Karpas-422 (cell line): ENCODE results near the gene PLB1. TPM values are rescaled to one million over a fixed set of nuclear protein-coding genes. Genes with fewer than 3 reads are reported as not detected.

Experiments
- DNase-seq: peaks from one replicate; pipeline ENCODE4 v3.0.0-alpha.2; 2015
- H2AFZ ChIP-seq: fragments of 200-600 bp; sonication (generic); 2 replicates; pipeline ENCODE4 v1.6.1; 2014; ENCODE audit warnings: antibody characterized with exemption, low read length, mixed read lengths
- H3K27ac ChIP-seq: fragments of 200-600 bp; sonication (generic); 2 replicates; pipeline ENCODE4 v1.5.1; 2014; ENCODE audit warnings: mild to moderate bottlenecking, low read length, moderate library complexity
- H3K27me3 ChIP-seq: fragments of 200-600 bp; sonication (generic); 2 replicates; pipeline ENCODE4 v1.6.1; 2014; ENCODE audit warnings: low read length, mixed read lengths
- H3K36me3 ChIP-seq: fragments of 200-600 bp; sonication (generic); 2 replicates; pipeline ENCODE4 v1.6.1; 2014; ENCODE audit warnings: low read length, mixed read lengths; ENCODE audit not compliant: insufficient read depth
- H3K4me1 ChIP-seq: fragments of 200-600 bp; sonication (generic); 2 replicates; pipeline ENCODE4 v1.6.1; 2014; ENCODE audit warnings: mild to moderate bottlenecking, low read length, mixed read lengths
- H3K4me2 ChIP-seq: fragments of 200-600 bp; sonication (generic); 2 replicates; pipeline ENCODE4 v1.6.1; 2014; ENCODE audit warnings: low read length, low read depth, mild to moderate bottlenecking; ENCODE audit not compliant: poor library complexity, severe bottlenecking
- H3K4me3 ChIP-seq: fragments of 200-600 bp; sonication (generic); 2 replicates; pipeline ENCODE4 v1.5.1; 2014; ENCODE audit warnings: mild to moderate bottlenecking, antibody characterized with exemption, low read length, mixed read lengths
- H3K79me2 ChIP-seq: fragments of 200-600 bp; sonication (generic); 2 replicates; pipeline ENCODE4 v1.6.1; 2014; ENCODE audit warnings: mild to moderate bottlenecking, low read length, mixed read lengths
- H3K9ac ChIP-seq: fragments of 200-600 bp; sonication (generic); 2 replicates; pipeline ENCODE4 v1.6.0; 2014; ENCODE audit warnings: low read length
- H3K9me2 ChIP-seq: fragments of 200-600 bp; sonication (generic), shearing (Covaris generic); replicated peaks from 2 replicates; pipeline ENCODE4 v1.6.0; 2014; ENCODE audit warnings: mild to moderate bottlenecking, low read length, moderate library complexity; ENCODE audit not compliant: insufficient read depth
- H3K9me3 ChIP-seq: fragments of 300-700, 200-600 bp; sonication (generic); 2 replicates; pipeline ENCODE4 v1.6.1; 2014; ENCODE audit warnings: low read length, mixed read lengths
- H4K20me1 ChIP-seq: fragments of 200-600 bp; sonication (generic); 2 replicates; pipeline ENCODE4 v1.6.1; 2014; ENCODE audit warnings: mild to moderate bottlenecking, antibody characterized with exemption, low read length, low read depth; ENCODE audit not compliant: insufficient read depth
- total RNA-seq: library from RNA; depleted of rRNA; stranded (reverse); fragments of >200 nt; shearing (Covaris generic); gene quantifications from 2 replicates; pipeline ENCODE4 v1.2.3, GENCODE V29; 2014; ENCODE audit warnings: low replicate concordance

PLB1 gene
- total RNA-seq, 1 experiment from 2014 or later = not detected

DNA sequence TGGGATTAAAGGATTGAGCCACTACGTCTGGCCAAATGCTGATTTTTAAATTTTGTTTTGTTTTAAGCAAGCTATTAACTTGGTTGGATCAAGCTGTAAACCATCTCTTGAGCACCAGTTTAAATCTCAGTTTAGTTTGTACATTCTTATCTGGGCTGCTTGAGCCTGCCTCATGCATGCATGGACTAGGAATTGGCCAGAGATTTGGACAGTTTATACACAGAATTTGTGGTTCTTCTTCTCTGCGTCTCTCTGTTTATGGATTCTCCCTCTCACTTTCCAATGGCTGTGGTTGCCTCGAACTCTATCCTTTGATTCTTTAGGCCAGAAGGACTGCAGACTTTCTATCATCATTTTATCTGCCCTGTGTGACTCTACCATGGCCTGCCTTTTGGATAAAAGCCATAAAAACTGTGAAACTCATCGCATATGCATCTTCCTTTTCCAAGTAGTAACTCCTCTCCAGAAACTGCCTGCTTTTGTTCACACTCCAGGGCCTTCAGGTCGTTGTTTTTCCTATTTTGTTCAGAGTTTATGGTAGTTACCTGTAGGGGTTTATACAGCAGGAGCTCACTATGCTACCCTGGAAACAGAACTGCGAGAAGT, 32.5 kb upstream of the PLB1 start:
- Histone ChIP-seq H3K79me2 (no peaks in the 10 kb centered on the region), H4K20me1 (no peaks in the 10 kb centered on the region), H3K27me3 (no peaks in the 10 kb centered on the region), H2AFZ (no peak overlapping the region), H3K36me3 (no peaks in the 10 kb centered on the region), H3K27ac (no peak overlapping the region), H3K4me1 (no peaks in the 10 kb centered on the region), H3K9me3 (no peaks in the 10 kb centered on the region), H3K4me3 (no peak overlapping the region), H3K9ac (no peak overlapping the region), H3K4me2 (no peak overlapping the region), H3K9me2 (no peaks in the 10 kb centered on the region)
- DNase-seq = no peak

DNA sequence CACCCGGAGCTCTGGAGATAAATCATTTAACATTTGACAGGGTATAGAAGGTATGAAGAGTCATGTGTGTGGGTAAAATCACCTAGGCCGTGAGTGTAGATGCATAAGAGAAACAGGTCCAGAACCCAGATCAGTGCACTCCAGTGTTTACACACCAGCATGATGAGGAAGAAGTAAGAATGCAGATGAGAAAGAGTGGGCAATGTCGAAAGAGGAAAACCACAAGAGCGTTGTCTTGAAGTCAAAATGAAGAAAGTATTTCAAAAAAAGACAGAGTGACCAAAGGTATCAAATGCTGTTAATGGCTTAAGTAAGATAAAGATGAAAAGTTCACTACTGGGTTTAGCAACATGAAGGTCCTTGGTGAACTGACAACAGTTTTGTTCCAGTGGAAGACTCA, 32.0 kb upstream of the PLB1 start:
- Histone ChIP-seq H3K9me3 (no peaks in the 10 kb centered on the region), H3K9ac (no peak overlapping the region), H4K20me1 (no peaks in the 10 kb centered on the region), H2AFZ (no peak overlapping the region), H3K27me3 (no peaks in the 10 kb centered on the region), H3K27ac (no peak overlapping the region), H3K4me2 (no peak overlapping the region), H3K36me3 (no peaks in the 10 kb centered on the region), H3K4me1 (no peaks in the 10 kb centered on the region), H3K4me3 (no peak overlapping the region), H3K9me2 (no peaks in the 10 kb centered on the region), H3K79me2 (no peaks in the 10 kb centered on the region)
- no peak for DNase-seq

DNA sequence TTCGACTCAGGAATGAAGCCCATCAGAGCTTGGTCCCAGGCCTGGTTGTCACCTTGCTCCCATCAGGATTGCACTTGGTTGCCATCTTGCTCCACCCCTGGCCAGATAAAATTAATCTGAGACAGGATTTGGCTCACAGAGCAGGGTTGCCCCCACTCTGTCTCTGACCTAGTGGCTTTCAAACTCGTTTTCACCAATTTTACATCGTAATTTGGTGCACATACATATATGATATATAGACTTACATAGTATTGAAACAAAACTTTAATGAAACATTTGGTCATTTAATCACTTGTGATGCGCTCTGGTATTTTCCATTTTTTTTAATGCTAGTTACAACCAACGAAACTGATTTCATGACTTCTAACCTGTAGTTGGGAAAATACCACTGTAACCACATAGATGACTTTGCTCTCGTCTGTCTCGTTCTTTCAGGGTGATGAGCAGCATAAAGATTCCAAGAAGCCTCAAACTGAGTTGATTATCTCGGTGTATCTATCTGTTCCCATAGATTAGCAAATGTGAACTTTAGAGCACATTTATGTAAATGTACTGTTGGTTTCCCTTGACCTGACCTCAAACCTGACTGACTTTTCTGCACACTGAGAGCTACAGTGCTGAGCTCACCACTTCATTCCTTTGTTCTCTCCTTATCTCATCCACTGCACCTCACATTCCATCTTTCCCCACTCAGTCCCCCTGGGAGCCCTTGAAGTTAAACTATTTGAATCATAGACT, 30.5 kb upstream of the PLB1 start:
- no peak for DNase-seq

DNA sequence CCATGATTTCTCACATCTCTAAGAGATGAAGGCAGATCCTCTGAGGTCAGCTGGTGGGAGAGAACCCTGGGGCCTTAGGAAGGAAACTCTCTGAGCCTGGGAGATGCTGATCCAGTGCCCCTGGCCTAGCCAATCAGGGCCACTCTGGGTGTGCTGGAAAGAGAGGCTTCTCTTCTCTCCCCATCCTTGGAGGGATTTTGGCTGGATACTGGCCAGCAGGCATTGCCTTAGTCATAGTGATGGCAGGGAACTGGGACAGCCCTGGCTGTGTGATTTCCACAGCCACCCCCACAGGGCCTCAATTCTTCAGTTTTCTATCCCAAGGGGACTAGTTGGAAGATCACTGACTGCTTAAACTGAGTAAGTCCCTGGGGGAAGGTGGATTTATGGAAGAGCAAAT, 26.6 kb upstream of the PLB1 start:
- Histone ChIP-seq H3K4me1 (no peaks in the 10 kb centered on the region), H3K4me2 (no peak overlapping the region)

More for the DNA sequence above, 30.5 kb upstream of the PLB1 start:
- Histone ChIP-seq H3K36me3 (no peaks in the 10 kb centered on the region), H3K4me3 (no peak overlapping the region), H3K4me2 (no peak overlapping the region), H3K27me3 (no peaks in the 10 kb centered on the region), H3K27ac (no peak overlapping the region), H2AFZ (no peak overlapping the region), H4K20me1 (no peaks in the 10 kb centered on the region), H3K9me3 (no peaks in the 10 kb centered on the region), H3K79me2 (no peaks in the 10 kb centered on the region), H3K9me2 (no peaks in the 10 kb centered on the region), H3K9ac (no peak overlapping the region), H3K4me1 (no peaks in the 10 kb centered on the region)

DNA sequence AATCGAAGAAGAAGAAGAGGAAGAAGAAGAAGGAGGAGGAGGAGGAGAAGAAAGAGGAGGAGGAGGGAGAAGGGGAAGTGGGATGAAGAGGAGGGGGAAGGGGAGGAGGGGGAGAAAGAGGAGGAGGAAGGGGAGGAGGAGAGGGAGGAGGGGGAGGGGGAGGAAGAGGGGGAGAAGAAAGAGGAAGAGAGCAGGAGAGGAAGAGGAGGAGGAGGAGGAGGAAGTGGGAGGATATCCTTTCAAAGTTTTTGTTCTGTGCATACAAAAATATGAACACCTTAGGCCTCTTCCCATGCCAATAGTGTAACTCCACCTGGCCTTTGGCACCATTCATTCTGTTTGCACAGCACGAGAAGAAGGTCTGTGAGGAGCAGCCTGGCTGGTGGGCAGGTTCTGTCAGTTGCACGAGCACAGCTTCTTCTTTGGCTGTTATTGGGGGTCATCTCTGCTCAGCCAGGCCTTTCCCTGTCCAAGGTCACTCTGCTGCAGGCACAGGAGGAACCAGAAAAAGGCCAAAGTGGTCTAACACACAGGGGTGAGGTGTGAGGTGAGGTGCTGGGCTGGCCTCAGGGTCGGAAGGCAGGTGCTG, 25.8 kb upstream of the PLB1 start:
- Histone ChIP-seq H3K4me2 (no peak overlapping the region), H3K27me3 (no peaks in the 10 kb centered on the region), H3K4me1 (no peaks in the 10 kb centered on the region), H2AFZ (no peak overlapping the region), H3K9me2 (no peaks in the 10 kb centered on the region), H4K20me1 (no peaks in the 10 kb centered on the region), H3K79me2 (no peaks in the 10 kb centered on the region), H3K9ac (no peak overlapping the region), H3K27ac (no peak overlapping the region), H3K36me3 (no peaks in the 10 kb centered on the region), H3K4me3 (no peak overlapping the region), H3K9me3 (no peaks in the 10 kb centered on the region)
- DNase-seq = no peak

More for the DNA sequence above, 26.6 kb upstream of the PLB1 start:
- Histone ChIP-seq H3K9me2 (no peaks in the 10 kb centered on the region), H3K79me2 (no peaks in the 10 kb centered on the region), H3K36me3 (no peaks in the 10 kb centered on the region), H3K27me3 (no peaks in the 10 kb centered on the region), H3K27ac (no peak overlapping the region), H2AFZ (no peak overlapping the region), H4K20me1 (no peaks in the 10 kb centered on the region), H3K4me3 (no peak overlapping the region), H3K9ac (no peak overlapping the region), H3K9me3 (no peaks in the 10 kb centered on the region)
- DNase-seq = no peak

DNA sequence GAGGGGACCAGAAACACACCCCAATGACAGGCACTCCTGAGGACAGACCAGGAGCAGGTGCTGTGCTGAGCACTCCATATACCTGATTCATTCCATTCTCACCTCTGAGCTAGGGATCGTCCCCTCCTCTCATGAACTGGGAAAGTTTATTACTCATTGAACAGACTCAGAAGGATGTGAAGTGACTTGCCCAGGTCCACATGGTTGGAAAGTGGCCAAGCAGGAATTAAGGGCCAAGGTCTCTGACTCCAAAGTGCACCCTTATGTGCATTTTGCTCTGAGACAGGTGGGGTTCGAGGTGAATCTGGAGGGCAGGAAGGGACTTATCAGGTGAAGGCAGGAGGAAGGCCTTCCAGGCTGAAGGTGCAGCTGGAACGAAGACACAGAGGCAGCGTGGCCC, 25.1 kb upstream of the PLB1 start:
- no peaks in the 10 kb centered on the region for H3K27me3 ChIP-seq
- no peaks in the 10 kb centered on the region for H3K79me2 ChIP-seq
- H3K9me2 ChIP-seq = no peaks in the 10 kb centered on the region
- H3K4me3 ChIP-seq = no peak overlapping the region
- H3K4me1 ChIP-seq = no peaks in the 10 kb centered on the region
- H3K9me3 ChIP-seq = no peaks in the 10 kb centered on the region
- H3K4me2 ChIP-seq = no peak overlapping the region
- H2AFZ ChIP-seq = no peak overlapping the region
- no peak overlapping the region for H3K9ac ChIP-seq
- no peak for DNase-seq
- H3K36me3 ChIP-seq = no peaks in the 10 kb centered on the region
- no peak overlapping the region for H3K27ac ChIP-seq
- H4K20me1 ChIP-seq = no peaks in the 10 kb centered on the region

DNA sequence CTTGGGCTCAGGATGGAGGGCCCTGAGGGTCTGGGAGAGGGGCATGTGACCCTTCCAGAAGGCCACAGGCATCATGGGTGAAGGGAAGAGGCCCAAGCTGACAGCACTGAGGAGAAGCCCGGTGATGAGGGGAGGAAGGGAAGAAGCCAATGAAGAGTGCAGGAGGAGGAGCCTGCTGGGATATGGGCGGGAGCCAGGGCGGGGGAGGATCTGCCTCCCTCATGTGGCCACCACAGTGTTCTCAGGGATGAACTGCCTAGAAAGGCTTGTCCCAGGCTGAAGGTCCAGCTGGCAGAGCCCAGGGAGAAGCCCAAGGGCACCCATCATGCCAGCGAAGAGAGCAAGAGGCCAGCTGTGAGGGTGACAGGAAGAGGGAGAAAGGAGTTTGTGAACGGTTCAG, 24.6 kb upstream of the PLB1 start:
- Histone ChIP-seq H3K36me3 (no peaks in the 10 kb centered on the region), H3K9me3 (no peaks in the 10 kb centered on the region), H3K9ac (no peak overlapping the region), H3K4me3 (no peak overlapping the region), H3K27ac (no peak overlapping the region), H3K9me2 (no peaks in the 10 kb centered on the region), H3K79me2 (no peaks in the 10 kb centered on the region), H3K27me3 (no peaks in the 10 kb centered on the region), H3K4me1 (no peaks in the 10 kb centered on the region), H3K4me2 (no peak overlapping the region), H2AFZ (no peak overlapping the region), H4K20me1 (no peaks in the 10 kb centered on the region)
- DNase-seq = no peak

DNA sequence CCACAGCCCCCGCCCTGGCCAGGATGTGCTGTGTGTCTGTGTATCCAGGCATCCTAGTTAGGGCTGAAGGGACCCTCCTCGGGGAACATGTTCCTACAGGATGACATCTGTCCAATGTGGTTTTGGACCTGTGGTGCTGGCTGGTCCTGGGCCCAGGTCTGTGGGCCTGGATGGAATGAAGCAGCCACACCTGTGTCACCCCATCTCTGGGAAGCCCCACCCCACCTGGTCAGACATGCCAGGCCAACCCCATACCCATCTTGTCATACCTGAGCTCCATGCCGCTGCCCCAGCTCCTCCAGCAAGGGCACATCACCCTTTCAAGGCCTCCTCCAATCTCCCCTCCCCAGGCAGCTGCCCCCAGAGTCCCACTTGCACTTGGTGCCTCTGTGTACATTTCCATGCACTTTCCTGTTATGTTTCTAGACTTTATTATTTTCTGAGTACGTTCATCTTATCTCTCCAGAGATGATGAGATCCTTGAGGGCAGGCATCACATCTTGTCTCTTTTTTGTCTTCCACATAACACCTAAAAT, 24.1 kb upstream of the PLB1 start:
- no peaks in the 10 kb centered on the region for H3K79me2 ChIP-seq
- no peak overlapping the region for H3K4me2 ChIP-seq
- no peak overlapping the region for H2AFZ ChIP-seq
- H3K9me2 ChIP-seq = no peaks in the 10 kb centered on the region
- H3K27ac ChIP-seq = no peak overlapping the region
- no peaks in the 10 kb centered on the region for H3K4me1 ChIP-seq
- DNase-seq = no peak
- no peaks in the 10 kb centered on the region for H3K27me3 ChIP-seq
- H3K4me3 ChIP-seq = no peak overlapping the region
- no peaks in the 10 kb centered on the region for H3K9me3 ChIP-seq
- no peaks in the 10 kb centered on the region for H4K20me1 ChIP-seq
- no peak overlapping the region for H3K9ac ChIP-seq
- H3K36me3 ChIP-seq = no peaks in the 10 kb centered on the region
